Measurements from ENCODE around the gene WNT4. TPM values are rescaled to one million over a fixed set of nuclear protein-coding genes. Genes with fewer than 3 reads are reported as not detected.

Gene WNT4
- total RNA-seq, 2 donors from 2014 or later, result 0.44 TPM; not detected in 1

- H3K36me3 Mint-ChIP-seq (ENCODE audit: low read depth), result no peaks in the 10 kb centered on the region
- no peak overlapping the region for H3K4me3 Mint-ChIP-seq
- Histone ChIP-seq H3K27me3 (ENCODE audit: control insufficient read depth, insufficient read depth, low read length, poor library complexity, severe bottlenecking) (no peaks in the 10 kb centered on the region), H3K4me1 (ENCODE audit: control insufficient read depth, insufficient read depth, low read length) (peaks cover 5% of the 10 kb centered on the region), H3K27ac (ENCODE audit: low read depth, low read length) (no peak overlapping the region), H3K36me3 (ENCODE audit: control insufficient read depth, insufficient read depth, low read length) (no peaks in the 10 kb centered on the region), H3K9ac (ENCODE audit: extremely low read depth, low read length, poor library complexity, severe bottlenecking) (no peak overlapping the region), H3K9me3 (ENCODE audit: control insufficient read depth, low read length) (no peaks in the 10 kb centered on the region), H3K4me3 (ENCODE audit: low read length) (no peak overlapping the region)
- H3K9me3 Mint-ChIP-seq, result no peaks in the 10 kb centered on the region
- no peak overlapping the region for H3K27ac Mint-ChIP-seq
- H3K27me3 Mint-ChIP-seq (ENCODE audit: insufficient read depth), result no peaks in the 10 kb centered on the region
- WGBS, 2 experiments (ENCODE audit: insufficient coverage in 1 of 2, insufficient read length in 1 of 2), result 91 to 92% methylated on average over 6 of the region's 6 CpGs
- DNase-seq, result no peak
- TF ChIP-seq CTCF (conservative IDR thresholded peaks at IDR 0.05), result no peak
- peaks cover 9% of the 10 kb centered on the region for H3K4me1 Mint-ChIP-seq
Observed at GRCh38 chr1:22127248-22127647, 15.6 kb downstream of the WNT4 start.

GRCh38 chr1:22126531-22126930 is 16.4 kb downstream of the WNT4 start:
- H3K27me3 Mint-ChIP-seq (ENCODE audit: insufficient read depth), result no peaks in the 10 kb centered on the region
- no peaks in the 10 kb centered on the region for H3K36me3 ChIP-seq (ENCODE audit: control insufficient read depth, insufficient read depth, low read length)
- no peak overlapping the region for H3K4me3 Mint-ChIP-seq
- no peak for DNase-seq
- H3K27ac Mint-ChIP-seq, result no peak overlapping the region
- H3K4me1 Mint-ChIP-seq, result peaks cover 15% of the 10 kb centered on the region
- no peaks in the 10 kb centered on the region for H3K36me3 Mint-ChIP-seq (ENCODE audit: low read depth)
- no peak overlapping the region for H3K4me3 ChIP-seq (ENCODE audit: low read length)
- H3K27ac ChIP-seq (ENCODE audit: low read depth, low read length), result no peak overlapping the region
- peaks cover 9% of the 10 kb centered on the region for H3K4me1 ChIP-seq (ENCODE audit: control insufficient read depth, insufficient read depth, low read length)
- no peak overlapping the region for H3K9ac ChIP-seq (ENCODE audit: extremely low read depth, low read length, poor library complexity, severe bottlenecking)
- 90% methylated on average over 11 to 12 of the region's 12 CpGs for WGBS, 2 experiments (ENCODE audit: insufficient coverage in 1 of 2, insufficient read length in 1 of 2)
- H3K9me3 Mint-ChIP-seq, result no peaks in the 10 kb centered on the region
- no peak for TF ChIP-seq CTCF (conservative IDR thresholded peaks at IDR 0.05)
- no peaks in the 10 kb centered on the region for H3K27me3 ChIP-seq (ENCODE audit: control insufficient read depth, insufficient read depth, low read length, poor library complexity, severe bottlenecking)
- no peaks in the 10 kb centered on the region for H3K9me3 ChIP-seq (ENCODE audit: control insufficient read depth, low read length)

GRCh38 chr1:22124592-22125229 is 18.2 kb downstream of the WNT4 start:
- H3K27ac ChIP-seq (ENCODE audit: low read depth, low read length), result no peak overlapping the region
- H3K9ac ChIP-seq (ENCODE audit: extremely low read depth, low read length, poor library complexity, severe bottlenecking), result no peak overlapping the region
- Mint-ChIP-seq H3K36me3 (ENCODE audit: low read depth) (peaks cover 2% of the 10 kb centered on the region), H3K27me3 (ENCODE audit: insufficient read depth) (no peaks in the 10 kb centered on the region), H3K9me3 (no peaks in the 10 kb centered on the region), H3K4me3 (no peak overlapping the region), H3K4me1 (peaks cover 25% of the 10 kb centered on the region), H3K27ac (peak overlapping the region; percentile 73)
- peaks cover 9% of the 10 kb centered on the region for H3K4me1 ChIP-seq (ENCODE audit: control insufficient read depth, insufficient read depth, low read length)
- peaks cover 10% of the 10 kb centered on the region for H3K36me3 ChIP-seq (ENCODE audit: control insufficient read depth, insufficient read depth, low read length)
- WGBS, 2 experiments (ENCODE audit: insufficient coverage in 1 of 2, insufficient read length in 1 of 2), result 95 to 97% methylated on average over 4 to 8 of the region's 8 CpGs
- no peak overlapping the region for H3K4me3 ChIP-seq (ENCODE audit: low read length)
- DNase-seq, result no peak
- no peak for TF ChIP-seq CTCF (conservative IDR thresholded peaks at IDR 0.05)
- H3K27me3 ChIP-seq (ENCODE audit: control insufficient read depth, insufficient read depth, low read length, poor library complexity, severe bottlenecking), result no peaks in the 10 kb centered on the region
- no peaks in the 10 kb centered on the region for H3K9me3 ChIP-seq (ENCODE audit: control insufficient read depth, low read length)
